ENCODE data around the gene PRDM8.
A peak's percentile ranks its signal among the peaks of the same experiment; 100 is the strongest.

PRDM8 gene

DNA sequence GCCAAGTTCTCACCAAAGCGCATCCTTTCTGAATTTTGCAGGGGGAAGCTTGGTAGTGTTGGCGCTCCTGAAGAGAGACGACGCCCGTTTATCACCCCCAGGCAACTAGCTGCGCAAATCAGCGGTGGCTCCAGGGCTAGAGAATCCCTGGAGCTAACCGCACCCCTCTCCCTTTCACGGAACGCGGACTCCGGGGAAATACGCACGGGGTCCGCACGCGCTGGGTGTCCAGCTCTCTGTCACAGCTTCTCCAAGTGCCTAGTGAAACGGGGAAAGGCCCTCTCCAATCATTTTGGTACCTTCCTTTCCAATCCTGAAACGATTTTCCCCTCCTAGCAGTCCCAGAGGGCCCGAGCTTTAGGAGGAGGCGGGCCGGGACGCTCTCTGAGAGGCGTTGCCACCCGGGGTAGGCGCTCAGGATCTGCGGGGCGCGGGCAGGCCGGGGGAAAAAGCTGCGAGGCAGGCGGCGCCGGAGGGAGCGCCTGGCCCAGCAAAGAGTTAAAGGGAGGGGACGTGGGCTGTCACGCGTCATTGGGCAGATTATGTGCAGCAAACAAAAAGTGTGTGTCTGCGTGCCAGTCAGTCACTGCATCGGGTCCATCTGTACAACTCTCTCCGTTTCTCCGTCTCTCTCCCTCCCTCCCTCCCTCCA lies at the start of gene PRDM8:
Gene PRDM8, plus strand, starts transcription at position 582 of the 652 bp plus-strand sequence. CDS start 2,578 bp downstream, outside the sequence.
- TF ChIP-seq, protein P1, sequence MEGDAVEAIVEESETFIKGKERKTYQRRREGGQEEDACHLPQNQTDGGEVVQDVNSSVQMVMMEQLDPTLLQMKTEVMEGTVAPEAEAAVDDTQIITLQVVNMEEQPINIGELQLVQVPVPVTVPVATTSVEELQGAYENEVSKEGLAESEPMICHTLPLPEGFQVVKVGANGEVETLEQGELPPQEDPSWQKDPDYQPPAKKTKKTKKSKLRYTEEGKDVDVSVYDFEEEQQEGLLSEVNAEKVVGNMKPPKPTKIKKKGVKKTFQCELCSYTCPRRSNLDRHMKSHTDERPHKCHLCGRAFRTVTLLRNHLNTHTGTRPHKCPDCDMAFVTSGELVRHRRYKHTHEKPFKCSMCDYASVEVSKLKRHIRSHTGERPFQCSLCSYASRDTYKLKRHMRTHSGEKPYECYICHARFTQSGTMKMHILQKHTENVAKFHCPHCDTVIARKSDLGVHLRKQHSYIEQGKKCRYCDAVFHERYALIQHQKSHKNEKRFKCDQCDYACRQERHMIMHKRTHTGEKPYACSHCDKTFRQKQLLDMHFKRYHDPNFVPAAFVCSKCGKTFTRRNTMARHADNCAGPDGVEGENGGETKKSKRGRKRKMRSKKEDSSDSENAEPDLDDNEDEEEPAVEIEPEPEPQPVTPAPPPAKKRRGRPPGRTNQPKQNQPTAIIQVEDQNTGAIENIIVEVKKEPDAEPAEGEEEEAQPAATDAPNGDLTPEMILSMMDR (conservative IDR thresholded peaks at IDR 0.05; ENCODE audit: low read length) = no peak
- DNase-seq (ENCODE audit: low read depth) = peak; percentile 39
- H3K4me3 ChIP-seq (ENCODE audit: low read length) = peak within 1 kb of the TSS; percentile 60

DNA sequence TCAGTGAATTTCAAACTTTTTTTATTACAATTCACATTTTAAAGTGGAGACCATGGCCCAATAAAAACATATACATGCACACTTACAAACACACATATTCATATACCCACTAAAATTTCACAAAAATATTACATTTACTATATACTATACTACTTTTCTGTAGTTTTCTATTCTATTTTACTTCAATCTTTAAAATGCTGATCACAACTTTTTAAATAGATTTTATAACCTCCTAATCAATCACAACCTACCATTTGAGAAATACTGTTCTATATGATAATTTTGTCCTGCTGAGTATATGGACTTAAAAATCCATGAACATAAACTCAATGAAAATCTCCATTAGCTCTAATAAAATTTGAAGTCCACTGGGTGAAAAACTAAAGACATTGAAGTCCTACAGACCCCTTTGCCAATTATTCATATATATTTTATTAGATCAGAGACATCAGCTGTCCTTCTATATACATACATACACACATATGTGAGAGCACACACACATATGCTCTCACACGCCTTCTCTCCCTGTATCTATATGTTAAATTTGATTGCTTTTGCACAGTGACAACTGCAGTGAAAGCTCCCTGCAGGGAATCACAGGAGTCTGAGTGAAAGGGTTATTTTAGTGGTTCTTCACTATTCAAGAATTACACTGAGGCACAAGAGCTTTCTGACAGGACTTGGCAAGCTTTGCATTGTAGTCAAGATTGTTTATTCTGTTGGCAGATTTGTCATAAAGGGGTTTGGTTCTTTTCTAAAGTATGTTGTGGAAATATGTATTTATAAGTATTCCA lies 46.7 kb upstream of the PRDM8 start:
- DNase-seq (ENCODE audit: low read depth) = no peak
- H3K4me3 ChIP-seq (ENCODE audit: low read length) = no peak overlapping the region
- TF ChIP-seq, protein P1 (conservative IDR thresholded peaks at IDR 0.05; ENCODE audit: low read length) = no peak

DNA sequence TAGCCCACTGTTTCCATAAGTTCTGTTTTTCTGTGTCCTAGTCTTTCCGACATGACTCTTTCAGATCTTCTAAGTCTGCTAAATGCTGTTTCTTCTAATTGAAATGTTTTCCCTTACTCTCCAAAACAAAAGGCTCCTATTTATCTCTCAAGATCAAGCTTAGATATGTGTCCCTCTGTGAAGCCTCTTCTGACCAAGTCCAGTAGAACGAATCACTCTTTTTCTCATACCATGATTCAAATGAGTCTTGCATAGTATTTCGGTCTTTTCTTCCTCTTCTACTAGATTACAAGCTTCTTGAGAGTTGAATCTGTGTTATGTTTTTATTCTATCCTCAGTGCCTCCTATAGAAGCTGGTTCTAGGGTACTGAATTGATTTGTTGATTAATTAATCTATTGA lies 45.3 kb upstream of the PRDM8 start:
- no peak for DNase-seq (ENCODE audit: low read depth)
- TF ChIP-seq, protein P1 (conservative IDR thresholded peaks at IDR 0.05; ENCODE audit: low read length) = no peak
- no peak overlapping the region for H3K4me3 ChIP-seq (ENCODE audit: low read length)

DNA sequence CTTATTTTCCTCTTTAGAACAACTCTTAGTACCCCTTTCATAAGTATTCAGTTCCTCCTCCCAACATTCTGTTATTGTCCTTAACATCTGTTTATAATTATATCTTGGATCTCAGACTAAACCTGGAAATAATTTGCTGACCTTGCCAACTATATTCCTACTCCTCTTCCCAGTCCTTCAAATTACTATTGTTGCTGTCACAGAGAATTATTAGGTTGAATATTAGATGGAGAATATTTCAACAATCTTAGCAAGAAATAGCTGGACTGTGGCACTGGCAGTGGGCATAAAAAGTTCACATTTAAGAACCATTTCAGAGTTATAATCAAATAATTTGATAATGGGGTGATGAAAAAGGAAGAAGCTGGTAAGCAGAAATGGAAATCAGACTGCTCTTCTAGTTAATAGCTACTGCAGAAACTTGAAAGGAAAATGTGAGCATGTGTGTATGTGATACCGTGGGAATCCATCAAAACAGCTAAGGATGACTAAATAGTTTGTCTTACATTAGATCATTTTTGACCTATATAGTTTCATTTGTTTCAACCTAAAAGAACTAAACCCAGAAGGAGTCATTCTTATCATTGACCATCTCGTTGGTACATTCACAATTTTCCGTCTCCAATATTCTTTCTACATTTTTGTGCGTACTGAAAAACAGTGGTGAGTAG lies 43.3 kb upstream of the PRDM8 start:
- TF ChIP-seq, protein P1 (conservative IDR thresholded peaks at IDR 0.05; ENCODE audit: low read length) = no peak
- H3K4me3 ChIP-seq (ENCODE audit: low read length) = no peak overlapping the region
- DNase-seq (ENCODE audit: low read depth) = peak; percentile 58

DNA sequence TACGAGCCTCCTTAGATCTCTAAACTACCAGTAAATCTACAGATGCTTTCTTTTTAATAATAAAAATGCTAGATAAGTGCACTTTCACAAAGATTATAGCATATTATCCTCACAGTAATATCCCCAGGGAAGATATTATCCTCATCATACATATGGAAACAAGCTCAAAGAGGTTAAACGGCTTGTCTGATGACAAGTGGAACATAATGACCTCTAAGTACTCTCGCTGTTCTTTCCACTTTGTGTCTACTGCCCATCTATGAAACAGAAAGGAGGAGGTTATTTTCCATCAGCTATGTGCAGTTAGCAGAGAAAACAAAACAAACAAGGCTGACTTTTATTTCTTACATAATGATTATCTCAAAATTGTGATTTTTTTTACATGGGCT lies 42.8 kb upstream of the PRDM8 start:
- H3K4me3 ChIP-seq (ENCODE audit: low read length) = no peak overlapping the region
- no peak for DNase-seq (ENCODE audit: low read depth)
- TF ChIP-seq, protein P1 (conservative IDR thresholded peaks at IDR 0.05; ENCODE audit: low read length) = no peak

DNA sequence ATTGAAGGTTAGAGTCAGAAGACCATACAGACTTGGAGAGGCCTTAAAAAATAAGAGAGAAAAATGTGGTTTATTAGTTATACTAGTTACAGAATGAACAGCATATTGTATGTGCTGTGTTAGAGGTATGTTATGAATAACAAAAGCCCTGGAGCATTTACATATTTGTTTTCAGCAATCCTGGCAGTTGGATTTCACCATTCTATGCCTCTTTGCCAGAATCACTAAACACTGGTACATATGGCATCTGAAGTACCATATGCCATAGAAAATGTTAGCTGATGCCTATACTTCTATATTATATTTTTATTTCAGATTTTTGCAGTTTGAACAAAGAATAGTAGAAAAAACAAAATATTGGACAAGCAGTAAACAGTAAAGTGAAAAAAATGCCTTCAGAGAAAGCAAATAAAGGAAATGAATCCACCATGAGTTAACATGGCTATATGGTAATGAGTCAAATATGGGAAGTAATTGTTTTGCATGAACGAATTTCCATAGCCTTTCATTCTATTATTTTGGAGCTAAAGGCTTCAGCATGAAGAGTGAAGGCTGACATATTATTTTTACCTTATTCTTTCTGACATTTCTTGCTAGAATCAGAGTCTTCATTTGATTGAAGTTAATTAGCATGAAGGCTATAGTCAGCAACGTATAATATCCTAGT lies 41.9 kb upstream of the PRDM8 start:
- no peak for DNase-seq (ENCODE audit: low read depth)
- no peak overlapping the region for H3K4me3 ChIP-seq (ENCODE audit: low read length)
- TF ChIP-seq, protein P1 (conservative IDR thresholded peaks at IDR 0.05; ENCODE audit: low read length) = no peak

Data from AG10803 (cell line).